ENCODE data around the gene MRPL49. TPM values are rescaled to one million over a fixed set of nuclear protein-coding genes. Genes with fewer than 3 reads are reported as not detected.

Gene MRPL49
- total and polyA plus RNA-seq, 2 of the 13 experiments (the other 11 are each of a cell fraction or from before 2014, with no cell fraction given), result 39.2 to 53.3 TPM

- no peak for TF ChIP-seq FUBP1 (CRISPR knock-in tag; IDR thresholded peaks at IDR 0.05; ENCODE audit: borderline replicate concordance)
- no peak for TF ChIP-seq GTF3A (CRISPR knock-in tag; conservative IDR thresholded peaks at IDR 0.05)
- peak; percentile 41; the same call in 1 of the 2 replicates for TF ChIP-seq UBTF (CRISPR knock-in tag; IDR thresholded peaks at IDR 0.05)
- peak; percentile 43 for TF ChIP-seq ZNF687 (CRISPR knock-in tag; IDR thresholded peaks at IDR 0.05)
- peak; percentile 79 for TF ChIP-seq FOSL2 (CRISPR knock-in tag; IDR thresholded peaks at IDR 0.05)
- no peak for TF ChIP-seq ZNF780A (CRISPR knock-in tag; IDR thresholded peaks at IDR 0.05)
- no peak for TF ChIP-seq MTF1 (CRISPR knock-in tag; IDR thresholded peaks at IDR 0.05)
- no peak for TF ChIP-seq ZNF121 (CRISPR knock-in tag; IDR thresholded peaks at IDR 0.05)
- no peak for TF ChIP-seq ZNF614 (CRISPR knock-in tag; IDR thresholded peaks at IDR 0.05; ENCODE audit: borderline replicate concordance)
- no peak for TF ChIP-seq MLX (CRISPR knock-in tag; IDR thresholded peaks at IDR 0.05)
- TF ChIP-seq IKZF5 (CRISPR knock-in tag; IDR thresholded peaks at IDR 0.05), result no peak
- TF ChIP-seq PHF8 (CRISPR knock-in tag; IDR thresholded peaks at IDR 0.05), result no peak
- no peak for TF ChIP-seq ZNF225 (CRISPR knock-in tag; IDR thresholded peaks at IDR 0.05)
- no peak for TF ChIP-seq NFYB (CRISPR knock-in tag; IDR thresholded peaks at IDR 0.05)
- no peak for TF ChIP-seq ZBTB25 (CRISPR knock-in tag; IDR thresholded peaks at IDR 0.05)
- no peak for TF ChIP-seq HDAC1 (CRISPR knock-in tag; IDR thresholded peaks at IDR 0.05)
These were observed 28.6 kb downstream of the MRPL49 start (continued) for GRCh38 chr11:65150509-65151299.

All from HepG2 (cell line).